Measurements from ENCODE around the gene CRABP2.

CRABP2 gene

DNA sequence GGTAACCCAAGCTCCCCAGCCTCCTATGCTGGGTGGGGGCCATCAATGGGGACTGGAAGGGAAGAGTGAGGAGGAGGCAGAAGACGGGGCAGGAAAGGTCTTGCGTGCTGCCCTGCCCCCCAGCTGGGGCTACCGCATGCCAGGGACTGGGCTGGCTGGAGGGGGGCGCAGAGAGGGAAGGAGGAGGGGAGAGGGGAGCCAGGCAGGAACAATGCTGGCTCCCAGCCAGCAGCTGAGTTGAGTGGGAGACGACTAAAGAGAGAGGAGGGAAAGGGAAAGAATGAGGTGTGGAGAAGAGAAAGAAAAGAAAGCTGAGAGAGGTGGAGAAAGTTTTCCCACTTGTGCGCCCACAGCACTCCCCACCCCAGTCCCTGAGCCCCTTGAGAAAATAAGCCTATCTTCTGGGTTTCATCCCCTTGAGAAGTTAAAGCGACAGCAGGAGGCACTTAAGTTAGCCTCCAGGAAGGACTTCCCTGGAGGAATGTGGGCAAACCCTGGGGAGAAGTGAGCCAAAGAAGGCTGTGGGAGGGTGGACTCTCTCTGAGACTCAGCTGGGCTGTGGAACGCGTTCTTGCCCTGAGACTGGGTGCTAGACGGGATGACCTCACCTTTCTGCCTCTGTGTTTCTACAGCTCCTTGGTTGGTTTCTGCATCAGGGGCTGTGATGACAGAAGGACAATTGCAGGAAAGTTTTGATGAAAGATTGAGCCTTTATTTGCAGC lies 15.3 kb downstream of the CRABP2 start:
- no peak for DNase-seq

DNA sequence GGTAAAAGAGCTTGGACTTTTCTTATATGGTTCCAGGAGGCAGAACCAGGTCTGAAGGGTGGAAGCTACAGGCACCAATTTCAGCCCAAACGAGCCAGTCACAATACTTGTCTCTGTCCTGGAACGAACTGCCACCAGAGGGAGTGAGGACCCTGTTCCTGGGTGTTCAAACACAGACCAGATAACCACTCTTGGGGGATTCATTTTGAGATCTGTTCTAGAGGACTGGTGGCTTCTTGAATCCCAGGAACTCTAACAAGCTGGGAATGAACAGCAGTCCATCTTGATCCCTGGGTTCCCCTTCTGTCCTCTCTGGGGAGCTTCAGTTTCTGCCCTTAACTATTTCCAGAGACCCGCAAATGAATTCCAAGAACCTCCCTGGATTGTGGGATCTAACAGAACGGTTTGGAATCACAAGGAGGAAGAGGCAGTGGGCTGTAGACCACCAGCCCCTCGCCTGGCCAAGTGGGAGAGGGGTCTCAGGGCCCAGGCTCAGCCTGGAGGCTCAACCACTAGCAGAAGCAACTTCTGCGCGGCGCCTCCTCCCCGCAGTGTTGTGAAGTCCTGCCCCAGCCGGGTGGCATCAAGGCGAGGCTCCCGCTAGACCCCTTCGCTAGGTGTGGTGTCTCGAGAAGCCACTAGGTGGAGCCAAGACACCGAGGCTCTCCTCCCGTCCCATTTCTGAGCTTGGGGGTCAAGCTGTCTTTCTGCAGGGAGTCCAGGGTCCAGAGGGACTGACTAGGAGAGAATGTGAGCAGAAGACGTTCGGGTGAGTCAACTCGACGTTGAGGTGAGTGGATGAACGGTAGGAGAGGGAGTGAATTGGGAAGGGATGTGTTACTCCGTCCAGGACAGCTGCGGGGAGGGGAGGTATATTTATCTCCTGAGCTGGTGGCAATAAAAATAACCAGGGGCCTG lies 16.1 kb downstream of the CRABP2 start:
- DNase-seq: peak; percentile 76

DNA sequence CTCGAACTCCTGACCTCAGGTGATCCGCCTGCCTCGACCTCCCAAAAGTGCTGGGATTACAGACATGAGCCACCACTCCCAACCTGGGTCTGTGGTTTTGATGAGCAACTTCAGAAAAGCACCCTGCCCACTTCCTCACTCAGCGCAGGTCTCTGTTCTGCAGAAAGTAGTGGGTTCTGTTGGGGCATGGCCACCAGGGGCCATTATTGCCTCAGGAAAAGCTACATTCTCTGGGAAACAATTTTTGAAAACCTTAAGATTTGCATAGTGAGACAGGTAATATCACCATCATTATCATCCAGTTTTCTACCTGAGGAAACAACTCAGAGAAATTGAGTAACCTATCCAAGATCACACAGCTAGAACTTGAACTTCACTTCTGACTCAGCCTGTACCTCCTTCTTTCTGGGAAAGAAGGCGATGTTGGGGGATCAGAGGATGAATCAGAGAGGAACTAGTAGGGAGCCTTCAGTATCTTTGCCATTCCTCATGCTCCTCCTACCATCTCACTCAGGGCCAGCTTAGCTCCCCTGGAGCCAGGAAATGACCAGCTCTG lies 21.1 kb downstream of the CRABP2 start:
- DNase-seq: no peak

DNA sequence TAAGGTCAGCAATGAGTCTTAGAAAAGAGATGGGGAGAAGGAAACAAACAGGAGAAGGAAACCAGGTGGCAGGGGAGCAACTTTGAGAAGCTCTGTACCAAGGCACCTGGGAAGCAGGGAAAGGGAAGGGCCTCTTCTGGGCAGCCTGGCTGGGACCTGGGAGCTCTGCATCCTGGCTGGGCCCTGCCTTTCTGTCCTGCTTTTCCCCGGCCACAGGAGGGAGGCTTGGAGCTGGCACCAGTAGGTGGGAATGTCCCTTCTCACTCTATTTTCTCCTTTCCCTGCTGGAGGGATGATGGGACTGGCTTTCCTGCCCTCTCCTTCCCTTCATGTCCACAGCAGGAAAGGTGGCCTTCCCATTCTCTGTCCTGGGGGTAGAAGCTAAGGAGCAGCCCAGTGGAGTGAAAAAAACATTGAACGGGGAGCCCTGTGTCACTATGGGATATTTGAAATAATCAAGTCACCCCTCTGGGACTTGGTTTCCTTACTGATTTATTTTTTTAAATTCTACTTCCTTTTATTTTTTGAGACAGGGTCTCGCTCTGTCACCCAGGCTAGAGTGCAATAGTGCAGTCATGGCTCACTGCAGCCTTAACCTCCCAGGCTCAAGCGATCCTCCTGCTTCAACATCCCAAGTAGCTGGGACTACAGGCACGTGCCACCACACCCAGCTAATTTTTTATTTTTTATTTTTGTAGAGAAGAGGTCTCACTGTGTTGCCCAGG lies 23.1 kb downstream of the CRABP2 start:
- no peak for DNase-seq

DNA sequence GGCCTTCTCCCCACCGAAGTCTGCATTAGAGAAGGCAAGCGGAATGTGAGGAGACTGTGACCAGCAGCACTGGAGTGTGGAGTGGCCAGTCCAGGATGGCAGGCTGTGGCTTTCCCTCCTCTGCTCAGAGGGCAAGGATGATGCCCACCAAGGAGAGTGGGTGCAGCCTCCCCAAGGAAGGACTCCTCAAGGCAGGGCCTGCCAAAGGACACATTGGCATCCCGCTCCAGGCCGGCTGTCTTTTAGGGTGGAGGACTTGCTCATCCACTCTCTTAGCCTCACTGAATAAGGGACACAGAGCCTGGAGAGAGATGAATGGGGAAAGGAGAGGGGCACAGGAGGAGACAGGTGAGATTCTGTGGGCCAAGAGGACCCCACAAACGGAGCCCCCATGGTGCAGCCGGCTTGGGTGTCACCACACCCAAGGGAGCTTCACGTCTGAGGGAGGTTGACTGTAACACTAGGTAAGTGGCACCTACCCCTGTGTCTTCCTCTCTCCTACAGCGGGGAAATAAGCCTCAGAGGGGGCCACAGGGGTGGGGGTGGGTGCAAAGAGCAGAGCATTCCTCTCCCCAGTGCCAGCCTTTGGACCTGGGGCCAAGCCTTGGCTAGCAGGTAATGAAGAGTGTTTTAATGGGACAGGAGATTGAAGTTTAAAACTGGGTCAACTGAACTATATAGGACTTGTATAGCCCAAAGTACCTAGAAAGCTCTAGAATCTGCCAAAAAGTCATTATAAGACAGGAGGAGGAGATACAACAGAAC lies 24.0 kb downstream of the CRABP2 start:
- DNase-seq: no peak

DNA sequence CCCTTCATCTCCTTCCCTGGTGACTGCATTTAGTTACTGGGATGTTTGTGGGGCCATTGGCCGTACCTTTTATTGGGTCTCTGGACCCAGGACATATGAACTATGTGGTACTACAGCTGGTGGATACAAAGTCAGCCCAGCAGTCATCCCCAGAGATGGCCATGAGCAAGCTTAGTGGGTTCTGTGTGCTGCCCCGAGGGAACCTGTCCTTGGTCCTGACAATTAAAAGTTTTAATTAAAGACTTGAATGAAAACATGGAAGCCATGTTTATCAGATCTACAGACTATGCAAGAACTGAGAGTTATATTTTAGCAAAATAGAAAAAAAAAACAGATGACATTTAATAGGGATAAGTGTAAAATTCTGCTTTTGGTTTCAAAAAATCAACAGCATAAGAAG lies 25.3 kb downstream of the CRABP2 start:
- DNase-seq: no peak

DNA sequence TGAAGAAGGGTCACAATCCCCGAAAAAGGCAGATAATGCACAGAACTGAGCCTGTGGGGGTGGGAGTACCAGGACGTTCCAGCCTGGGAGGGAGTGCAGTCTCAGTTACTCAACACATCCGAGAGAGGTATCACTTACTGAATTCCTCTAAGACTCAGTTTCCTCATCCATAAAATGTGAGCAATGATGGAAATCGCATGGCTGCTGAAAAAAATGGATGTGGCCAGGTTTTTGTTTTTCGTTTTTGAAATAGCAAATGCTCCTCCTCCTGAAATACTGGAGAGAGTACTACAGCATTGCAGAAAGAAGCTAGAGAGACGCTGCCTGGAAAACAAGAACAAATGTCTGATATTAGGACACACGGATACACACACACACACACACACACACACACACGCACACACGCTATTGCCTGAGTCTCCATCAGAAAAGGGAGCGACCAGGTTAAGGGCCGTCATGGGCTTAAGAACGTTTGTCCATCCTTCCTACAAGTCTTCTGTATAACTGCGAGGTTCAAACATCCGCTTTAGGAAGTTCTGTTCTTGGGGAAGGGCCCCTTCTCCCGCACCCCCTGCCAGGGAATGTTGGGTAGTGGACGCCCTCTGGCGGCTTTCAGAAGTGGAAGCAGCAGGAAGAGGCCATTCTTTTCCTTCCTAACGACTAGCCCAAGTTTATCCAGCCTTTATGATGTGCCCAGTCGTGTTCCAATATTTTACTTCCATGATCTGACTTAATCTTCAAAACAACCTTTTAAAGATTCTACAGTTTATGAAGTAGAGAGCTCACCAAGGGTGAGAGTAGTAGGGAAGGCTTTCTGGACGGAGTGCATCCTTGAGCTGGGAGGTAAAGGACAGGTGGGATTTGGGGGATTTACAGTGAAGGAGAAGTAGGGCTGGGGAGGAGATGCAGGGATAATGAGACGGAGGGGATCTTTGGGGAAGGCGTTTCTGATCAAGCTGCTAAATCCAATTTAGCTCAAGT lies 27.5 kb downstream of the CRABP2 start:
- peak; percentile 70 for DNase-seq

GRCh38 chr1:156676820-156677615 lies 28.4 kb downstream of the CRABP2 start, which contains the start of gene NES:
NES (minus strand) TSS chr1:156677407; CDS start chr1:156677264, 143 bp downstream.
- peak; percentile 77 for DNase-seq

DNA sequence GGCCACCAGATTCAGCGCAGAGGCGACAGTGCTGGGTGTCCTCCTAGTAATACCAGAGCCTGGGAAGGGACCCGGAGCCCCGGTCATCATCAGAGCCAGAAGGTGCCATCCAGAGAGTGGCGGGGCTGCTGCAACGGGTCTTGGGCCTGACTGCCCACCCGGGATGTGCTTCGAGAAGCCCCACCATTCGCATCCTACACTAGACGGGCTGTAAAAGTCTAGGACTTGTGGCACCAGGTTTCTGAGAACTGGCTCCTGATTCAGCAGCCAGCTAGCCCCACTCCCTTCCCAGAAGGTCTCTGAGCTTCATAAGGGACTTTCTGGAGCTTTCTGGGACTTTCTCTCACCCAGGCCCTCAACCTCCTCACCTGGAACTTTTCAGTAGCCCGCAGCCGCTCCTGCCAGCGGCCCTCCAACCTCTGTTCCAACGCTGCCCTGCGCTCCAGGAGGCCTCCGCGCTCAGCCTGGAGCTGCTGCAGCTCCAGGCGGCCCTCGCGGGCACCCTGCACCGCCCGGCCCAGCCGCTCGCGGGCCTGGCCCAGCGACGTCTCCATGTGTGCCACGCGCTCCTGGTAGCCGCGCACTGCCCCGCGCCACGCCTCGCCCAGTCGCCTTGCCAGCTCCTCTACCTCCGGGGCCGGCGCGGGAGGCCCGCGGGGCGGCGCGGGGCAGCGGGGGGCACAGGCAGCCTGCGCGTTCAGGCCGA lies 29.1 kb downstream of the CRABP2 start:
- peak; percentile 40 for DNase-seq

DNA sequence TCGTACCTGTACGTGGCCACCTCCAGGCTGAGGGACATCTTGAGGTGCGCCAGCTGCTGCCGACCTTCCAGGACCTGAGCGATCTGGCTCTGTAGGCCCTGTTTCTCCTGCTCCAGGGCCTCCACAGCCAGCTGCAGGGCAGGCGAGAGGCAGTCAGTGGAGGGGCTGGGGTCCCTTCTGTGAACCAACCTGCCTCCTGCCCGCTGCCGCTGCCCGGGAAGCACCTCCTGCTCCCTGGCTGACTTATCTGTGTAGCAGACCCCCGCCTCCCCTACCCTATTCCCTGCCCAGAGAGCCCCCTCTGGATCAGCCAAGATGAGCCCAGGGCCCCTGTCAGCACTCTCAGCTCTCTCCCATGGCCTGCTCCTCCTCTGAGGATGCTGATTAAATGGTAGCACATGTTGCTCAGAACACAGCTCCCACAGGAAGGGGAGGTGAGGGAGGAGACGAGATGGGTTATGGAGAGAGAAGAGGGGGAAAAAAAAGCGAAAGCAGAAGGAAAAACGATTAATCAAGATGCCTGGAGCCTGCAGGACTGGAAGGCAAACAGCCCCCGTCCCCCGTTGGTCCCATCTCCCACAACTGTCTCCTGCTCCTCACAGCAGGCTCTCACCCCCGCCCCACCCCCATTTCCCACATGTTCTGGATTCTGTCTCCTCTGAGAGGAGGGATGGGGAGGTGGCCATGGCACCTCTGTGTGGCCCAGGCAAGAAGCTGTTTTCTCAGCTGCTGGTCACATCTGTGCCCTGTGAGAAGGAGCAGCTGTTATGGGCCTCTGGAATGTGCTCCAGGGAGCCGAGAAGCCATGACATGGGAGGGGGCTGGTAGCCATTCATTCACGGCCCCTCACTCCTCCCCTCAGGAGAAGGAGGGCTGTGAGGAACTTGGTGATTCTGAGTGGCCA lies 29.9 kb downstream of the CRABP2 start:
- DNase-seq: no peak

GRCh38 chr1:156673387-156674121 lies 31.8 kb downstream of the CRABP2 start:
- peak; percentile 48 for DNase-seq

DNA sequence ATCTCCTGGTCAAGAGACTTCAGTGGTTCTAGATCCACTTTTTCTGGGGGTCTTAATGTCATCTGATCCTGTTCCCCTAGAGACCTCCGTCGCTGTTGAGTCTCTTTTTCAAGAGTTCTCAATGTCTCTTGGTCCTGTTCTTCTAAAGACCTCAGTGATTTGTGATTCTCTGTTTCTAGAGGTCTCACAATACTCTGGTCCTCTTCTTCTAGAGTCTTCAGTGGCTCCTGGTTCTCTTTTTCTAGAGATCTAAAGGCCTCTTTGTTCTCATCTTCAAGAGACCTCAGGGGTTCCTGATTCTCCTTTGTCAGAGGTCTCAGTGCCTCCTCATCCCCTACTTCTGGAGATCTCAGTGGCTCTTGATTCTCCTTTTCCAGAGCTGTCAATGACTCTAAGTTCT lies 33.6 kb downstream of the CRABP2 start:
- no peak for DNase-seq

DNA sequence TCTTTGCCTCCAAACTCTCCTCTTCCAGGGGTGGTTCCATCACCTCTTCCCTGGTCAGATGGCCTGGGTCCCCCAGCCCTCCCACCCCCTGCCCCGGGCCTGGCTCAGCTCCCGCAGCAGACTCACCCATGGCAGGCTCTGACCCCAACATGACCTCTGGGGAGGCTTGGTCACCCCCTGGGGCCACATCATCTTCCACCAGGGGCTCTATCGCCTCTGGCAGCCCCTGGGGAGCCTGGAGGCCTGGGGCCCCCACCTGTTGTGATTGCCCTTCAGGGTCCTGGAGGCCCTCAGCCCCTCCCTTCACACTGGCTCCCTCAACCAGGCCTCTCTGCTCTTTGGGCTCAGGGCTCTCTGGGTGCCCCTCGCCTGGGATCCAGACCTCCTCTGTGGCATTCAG lies 34.6 kb downstream of the CRABP2 start:
- no peak for DNase-seq

GRCh38 chr1:156670359-156670758 lies 35.0 kb downstream of the CRABP2 start:
- DNase-seq: no peak

- DNase-seq: no peak
Observed at GRCh38 chr1:156669794-156670193, 35.6 kb downstream of the CRABP2 start.

GRCh38 chr1:156668801-156669637 lies 36.4 kb downstream of the CRABP2 start:
- DNase-seq: no peak

All from NCI-H146 (cell line).